ENCODE measurements around the gene BEX5.
"Not testable (repeated sequence)": the region's sequence is repeated elsewhere in the genome, so short reads cannot be mapped to it uniquely, and the experiment has no call there.

The BEX5 gene

DNA sequence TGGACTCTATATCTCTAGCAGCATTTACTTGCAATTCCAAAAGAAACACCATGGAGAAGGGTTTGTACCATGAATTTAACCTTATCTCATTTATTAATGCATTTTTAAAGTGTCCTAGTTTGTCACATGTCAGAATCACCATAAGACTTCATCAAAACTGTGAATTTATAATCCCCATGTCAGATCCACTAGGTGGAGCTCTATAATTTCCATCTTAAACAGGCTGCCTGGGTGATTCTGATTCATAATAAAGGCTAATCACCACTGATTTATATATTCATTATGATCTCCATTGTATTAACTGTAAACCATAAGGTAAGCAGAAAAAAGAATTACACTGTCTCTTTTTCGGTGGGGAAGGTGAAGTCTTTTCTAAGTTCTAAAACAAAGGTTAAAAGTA, 26.3 kb downstream of the BEX5 start:
- Histone ChIP-seq H3K4me2 (ENCODE audit: low read depth, low read length, poor library complexity, severe bottlenecking) (no peak overlapping the region), H3K9me3 (ENCODE audit: insufficient read depth, low read length) (no peaks in the 10 kb centered on the region), H3F3A (ENCODE audit: insufficient read depth) (no peaks in the 10 kb centered on the region), H3K79me2 (ENCODE audit: insufficient read depth, low read length) (no peaks in the 10 kb centered on the region), H3K27me3 (ENCODE audit: low read length) (no peaks in the 10 kb centered on the region), H3K9ac (ENCODE audit: low read length) (no peak overlapping the region), H3K9me2 (replicated peaks; ENCODE audit: insufficient read depth, low read length) (no peaks in the 10 kb centered on the region), H3K36me3 (ENCODE audit: low read length) (no peaks in the 10 kb centered on the region), H2AFZ (ENCODE audit: low read depth, low read length, severe bottlenecking) (no peak overlapping the region), H3K4me3 (ENCODE audit: insufficient read depth, low read length, poor library complexity, severe bottlenecking) (no peak overlapping the region), H4K20me1 (ENCODE audit: low read depth, low read length) (no peaks in the 10 kb centered on the region), H3K27ac (ENCODE audit: low read depth, low read length) (no peak overlapping the region)
- TF ChIP-seq CTCF (IDR thresholded peaks at IDR 0.05; ENCODE audit: insufficient read depth, low read length, poor library complexity, severe bottlenecking): peak; percentile 10
- TF ChIP-seq EZH2phosphoT487 (conservative IDR thresholded peaks at IDR 0.05; ENCODE audit: low read length): no peak

- Histone ChIP-seq H3K4me3 (ENCODE audit: insufficient read depth, low read length, poor library complexity, severe bottlenecking) (no peak overlapping the region), H3K27ac (ENCODE audit: low read depth, low read length) (no peak overlapping the region), H3F3A (ENCODE audit: insufficient read depth) (no peaks in the 10 kb centered on the region), H3K9ac (ENCODE audit: low read length) (no peak overlapping the region), H3K9me3 (ENCODE audit: insufficient read depth, low read length) (no peaks in the 10 kb centered on the region), H3K27me3 (ENCODE audit: low read length) (no peaks in the 10 kb centered on the region), H3K9me2 (replicated peaks; ENCODE audit: insufficient read depth, low read length) (no peaks in the 10 kb centered on the region), H3K79me2 (ENCODE audit: insufficient read depth, low read length) (no peaks in the 10 kb centered on the region), H3K36me3 (ENCODE audit: low read length) (no peaks in the 10 kb centered on the region), H4K20me1 (ENCODE audit: low read depth, low read length) (no peaks in the 10 kb centered on the region), H2AFZ (ENCODE audit: low read depth, low read length, severe bottlenecking) (no peak overlapping the region), H3K4me2 (ENCODE audit: low read depth, low read length, poor library complexity, severe bottlenecking) (no peak overlapping the region)
- TF ChIP-seq CTCF (IDR thresholded peaks at IDR 0.05; ENCODE audit: insufficient read depth, low read length, poor library complexity, severe bottlenecking) (no peak), EZH2phosphoT487 (conservative IDR thresholded peaks at IDR 0.05; ENCODE audit: low read length) (no peak)
Measured at GRCh38 chrX:102126863-102127262, 28.9 kb downstream of the BEX5 start.

DNA sequence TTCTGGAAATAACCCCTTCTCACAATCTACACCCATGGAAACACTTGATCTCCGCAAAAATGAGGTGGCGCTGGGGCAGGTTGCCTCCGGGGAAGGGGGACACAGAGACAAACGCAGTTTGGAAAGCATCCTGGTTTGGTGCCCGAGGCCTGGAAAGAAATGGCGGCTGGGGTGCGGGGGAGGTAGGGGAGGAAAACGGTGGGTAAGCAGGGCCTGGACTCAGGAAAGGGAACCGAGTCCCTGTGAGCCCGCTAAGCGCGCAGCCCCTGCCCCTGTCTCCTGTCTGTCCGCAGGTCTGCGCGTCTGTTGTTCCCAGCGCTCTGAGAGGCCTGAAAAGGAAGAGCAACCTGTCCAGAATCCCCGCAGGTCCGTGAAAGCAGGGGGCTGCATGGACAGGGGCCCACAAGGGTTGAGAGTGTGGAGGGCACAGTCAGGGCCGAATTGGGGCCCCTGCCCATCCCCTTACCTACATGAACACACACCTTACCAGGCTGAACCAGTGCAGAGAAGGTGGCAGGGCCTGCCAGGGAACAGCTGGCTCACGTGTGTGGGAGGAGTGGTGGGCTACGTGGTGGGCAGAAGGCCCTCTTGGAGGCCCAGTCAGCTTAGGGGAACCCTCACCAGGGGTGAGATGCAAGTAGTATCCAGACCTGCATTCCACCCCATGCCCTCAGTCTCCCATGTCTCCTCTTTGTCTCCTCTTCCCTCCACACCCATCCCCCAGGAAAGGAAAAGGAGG, 29.5 kb downstream of the BEX5 start:
- not testable (repeated sequence) for H3K27me3 ChIP-seq (ENCODE audit: low read length); H2AFZ ChIP-seq (ENCODE audit: low read depth, low read length, severe bottlenecking); H3K79me2 ChIP-seq (ENCODE audit: insufficient read depth, low read length); H3F3A ChIP-seq (ENCODE audit: insufficient read depth); H3K4me3 ChIP-seq (ENCODE audit: insufficient read depth, low read length, poor library complexity, severe bottlenecking); H3K27ac ChIP-seq (ENCODE audit: low read depth, low read length); H3K9ac ChIP-seq (ENCODE audit: low read length); H4K20me1 ChIP-seq (ENCODE audit: low read depth, low read length); H3K9me2 ChIP-seq (replicated peaks; ENCODE audit: insufficient read depth, low read length); H3K36me3 ChIP-seq (ENCODE audit: low read length); H3K4me2 ChIP-seq (ENCODE audit: low read depth, low read length, poor library complexity, severe bottlenecking); H3K9me3 ChIP-seq (ENCODE audit: insufficient read depth, low read length)

DNA sequence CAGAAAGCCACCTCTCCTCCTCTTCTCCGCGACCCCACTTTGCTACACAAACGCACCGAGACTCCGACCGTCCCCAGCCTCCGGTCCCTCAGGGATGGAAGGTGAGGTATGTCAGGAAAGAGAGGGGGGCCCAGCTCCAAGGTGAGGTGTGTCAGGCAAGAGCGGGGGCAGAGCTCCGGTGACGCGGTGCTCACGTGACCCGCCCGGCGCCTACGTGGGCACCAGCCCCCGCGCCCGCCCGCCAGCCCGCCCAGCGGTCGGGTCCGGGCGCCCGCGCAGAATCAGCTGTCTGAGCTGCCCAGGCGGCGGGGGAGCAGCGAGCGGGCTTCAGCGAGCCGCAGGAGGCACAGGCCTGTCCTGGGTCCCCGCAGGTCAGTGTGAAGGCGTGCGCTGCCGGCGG, 30.3 kb downstream of the BEX5 start, which contains the start of gene TCEAL2:
TSS of gene TCEAL2 (plus strand) at position 244 of the 400 bp plus-strand sequence. CDS start 1,152 bp downstream, outside the sequence.
- H3K9ac ChIP-seq (ENCODE audit: low read length); H4K20me1 ChIP-seq (ENCODE audit: low read depth, low read length); H3K4me2 ChIP-seq (ENCODE audit: low read depth, low read length, poor library complexity, severe bottlenecking); H3K4me3 ChIP-seq (ENCODE audit: insufficient read depth, low read length, poor library complexity, severe bottlenecking); H3K36me3 ChIP-seq (ENCODE audit: low read length); H2AFZ ChIP-seq (ENCODE audit: low read depth, low read length, severe bottlenecking); H3F3A ChIP-seq (ENCODE audit: insufficient read depth); H3K9me3 ChIP-seq (ENCODE audit: insufficient read depth, low read length); H3K79me2 ChIP-seq (ENCODE audit: insufficient read depth, low read length); H3K27ac ChIP-seq (ENCODE audit: low read depth, low read length); H3K27me3 ChIP-seq (ENCODE audit: low read length); H3K9me2 ChIP-seq (replicated peaks; ENCODE audit: insufficient read depth, low read length): not testable (repeated sequence)

DNA sequence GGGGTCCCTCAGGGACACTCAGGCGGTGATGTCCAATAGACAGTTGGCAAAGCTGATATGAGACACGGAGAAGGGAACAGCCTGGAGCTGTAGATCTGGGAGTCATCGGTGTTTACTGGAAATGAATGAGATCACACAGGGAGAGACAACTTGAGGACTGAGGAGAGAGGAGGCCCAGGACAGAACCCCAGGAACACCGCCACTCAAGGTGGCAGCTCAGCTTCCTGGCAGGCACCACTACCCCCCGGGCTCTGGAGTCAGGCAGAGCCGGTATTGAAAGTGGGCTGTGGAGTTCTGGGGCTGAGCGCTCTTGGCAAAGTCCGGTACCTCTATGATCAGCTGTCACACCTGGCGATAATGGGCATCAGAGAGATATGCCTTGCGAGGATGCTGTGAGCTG, 30.8 kb downstream of the BEX5 start:
- not testable (repeated sequence) for H3K27me3 ChIP-seq (ENCODE audit: low read length); H3K4me2 ChIP-seq (ENCODE audit: low read depth, low read length, poor library complexity, severe bottlenecking); H3F3A ChIP-seq (ENCODE audit: insufficient read depth); H3K9ac ChIP-seq (ENCODE audit: low read length); H3K27ac ChIP-seq (ENCODE audit: low read depth, low read length); H3K36me3 ChIP-seq (ENCODE audit: low read length); H2AFZ ChIP-seq (ENCODE audit: low read depth, low read length, severe bottlenecking); H3K79me2 ChIP-seq (ENCODE audit: insufficient read depth, low read length); H3K9me3 ChIP-seq (ENCODE audit: insufficient read depth, low read length); H3K4me3 ChIP-seq (ENCODE audit: insufficient read depth, low read length, poor library complexity, severe bottlenecking); H4K20me1 ChIP-seq (ENCODE audit: low read depth, low read length); H3K9me2 ChIP-seq (replicated peaks; ENCODE audit: insufficient read depth, low read length)

Data from SU-DHL-6 (cell line).